Measurements from ENCODE around the gene TACR1.
"Not testable (repeated sequence)": the region's sequence is repeated elsewhere in the genome, so short reads cannot be mapped to it uniquely, and the experiment has no call there.

TACR1 gene

DNA sequence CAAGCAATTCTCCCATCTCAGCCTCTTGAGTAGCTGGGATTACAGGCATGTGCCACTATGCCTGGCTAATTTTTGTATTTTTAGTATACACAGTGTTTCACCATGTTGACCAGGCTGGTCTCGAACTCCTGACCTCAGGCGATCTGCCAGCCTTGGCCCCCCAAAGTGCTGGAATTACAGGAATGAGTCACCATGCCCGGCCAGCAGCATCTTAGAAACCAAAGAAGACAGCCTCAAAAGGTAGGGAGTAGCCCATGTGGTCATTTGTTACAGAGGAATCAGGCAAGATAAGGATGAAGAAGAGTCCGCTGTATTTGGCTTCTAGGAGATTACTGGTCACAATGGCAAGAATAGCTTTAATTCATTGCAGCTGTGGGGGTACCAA, 53.1 kb downstream of the TACR1 start:
- not testable (repeated sequence) for DNase-seq (ENCODE audit: low spot score)

DNA sequence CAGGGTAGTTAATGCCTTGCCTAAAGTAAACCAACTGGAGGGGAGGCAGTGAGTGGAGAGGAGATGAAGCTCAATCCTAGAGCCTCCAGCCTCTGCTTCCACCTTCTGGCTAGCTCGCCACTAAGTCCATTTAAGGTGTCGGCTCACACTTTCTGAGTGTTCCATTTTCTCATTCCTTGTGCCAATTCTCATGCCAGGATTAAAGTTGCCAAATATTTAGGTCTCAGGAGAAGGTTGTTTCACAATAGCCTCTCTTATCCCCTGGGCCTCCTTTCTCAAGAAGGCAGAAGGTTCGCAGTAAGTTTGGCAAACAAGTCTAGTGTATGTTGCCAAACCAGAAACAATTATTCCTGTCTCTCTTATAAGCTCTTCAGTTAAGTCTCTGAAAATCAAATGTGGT, 57.2 kb downstream of the TACR1 start:
- peak; percentile 24 for DNase-seq (ENCODE audit: low spot score)

DNA sequence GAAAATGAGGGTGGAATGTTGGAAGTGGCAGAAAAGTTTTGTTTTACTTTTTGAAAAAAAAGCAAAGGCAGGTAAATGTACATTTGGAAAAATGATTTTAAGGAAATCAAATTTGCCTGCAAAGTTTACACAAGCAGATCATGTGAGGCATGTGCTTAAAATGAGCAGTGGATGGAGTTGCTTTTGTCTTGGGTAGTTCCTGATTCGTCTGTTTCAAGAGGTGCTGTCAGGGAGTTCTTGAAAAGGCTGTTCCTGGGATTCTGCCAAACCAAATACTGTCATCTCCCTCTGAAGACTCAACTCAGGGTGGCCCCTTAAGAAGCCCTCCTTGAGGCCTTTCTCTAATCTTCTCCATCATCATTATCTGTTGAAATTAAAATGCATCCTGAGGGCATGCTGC, 59.0 kb downstream of the TACR1 start:
- no peak for DNase-seq (ENCODE audit: low spot score)

DNA sequence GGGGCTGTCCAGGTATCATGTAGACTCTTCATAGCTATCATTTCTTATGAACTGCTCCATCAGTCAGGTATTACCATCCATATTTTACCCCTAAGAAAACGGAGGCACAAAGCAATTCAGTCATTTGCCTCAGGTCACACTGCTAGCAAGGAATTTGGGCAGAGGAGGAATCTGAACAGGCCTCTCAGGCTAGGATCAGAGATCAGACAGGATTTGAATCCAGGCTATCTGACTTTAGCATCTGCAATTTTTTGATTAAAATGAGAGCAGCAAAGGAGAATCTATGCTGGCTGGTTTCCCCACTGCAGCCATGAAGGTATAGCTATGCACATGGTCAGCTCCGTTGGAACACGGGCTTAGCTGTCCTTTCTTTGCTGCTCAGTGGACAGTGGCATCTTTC, 60.1 kb downstream of the TACR1 start:
- DNase-seq (ENCODE audit: low spot score): no peak

DNA sequence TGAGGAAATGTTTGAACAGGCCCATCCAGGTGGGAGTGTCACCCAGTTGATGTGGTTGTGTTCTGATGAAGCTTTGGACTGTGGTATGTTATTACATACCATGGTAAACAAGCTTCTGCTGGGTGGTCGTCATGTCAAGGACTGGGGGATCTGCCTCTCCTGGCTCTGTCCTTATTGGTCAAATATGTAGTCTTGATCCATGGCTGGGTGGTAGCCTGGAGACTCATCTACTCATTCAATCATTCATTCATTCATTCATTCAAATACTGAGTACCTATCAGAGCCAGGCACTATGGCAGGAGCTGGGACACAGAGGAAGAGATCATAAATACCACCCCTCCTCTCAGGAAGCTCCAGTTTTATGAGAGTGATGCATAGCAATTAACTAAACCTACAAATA, 60.8 kb downstream of the TACR1 start:
- DNase-seq (ENCODE audit: low spot score): no peak

DNA sequence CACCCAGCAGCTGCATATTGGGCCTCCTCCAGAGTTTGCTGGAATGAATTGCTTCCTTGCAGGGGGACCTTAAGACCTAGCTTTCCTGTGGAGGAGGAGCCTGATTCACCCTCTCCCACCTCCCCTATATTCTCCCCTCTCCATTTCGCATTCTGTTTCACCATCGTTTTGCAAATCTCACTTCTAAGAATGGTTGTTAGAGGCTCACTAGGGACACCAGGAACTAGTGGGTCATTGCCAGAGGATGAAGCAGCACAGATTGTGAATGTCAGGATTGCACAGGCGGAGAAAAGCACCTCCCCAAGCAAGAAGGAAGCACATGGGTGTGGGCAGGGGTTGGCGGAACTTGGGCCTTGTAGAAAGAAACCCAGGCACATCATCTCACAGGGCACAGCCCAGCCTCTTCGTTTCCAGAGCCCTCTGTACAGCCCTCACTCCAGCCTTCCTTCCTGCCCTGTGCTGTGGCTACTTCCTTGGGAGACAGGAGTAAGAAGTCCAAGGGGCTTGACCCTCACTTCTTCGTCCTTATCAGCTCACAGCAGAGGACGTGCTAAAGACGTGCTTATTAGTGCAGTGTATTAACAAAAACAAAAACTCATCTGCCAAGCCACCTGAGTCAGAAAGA, 63.4 kb downstream of the TACR1 start:
- DNase-seq (ENCODE audit: low spot score): no peak

DNA sequence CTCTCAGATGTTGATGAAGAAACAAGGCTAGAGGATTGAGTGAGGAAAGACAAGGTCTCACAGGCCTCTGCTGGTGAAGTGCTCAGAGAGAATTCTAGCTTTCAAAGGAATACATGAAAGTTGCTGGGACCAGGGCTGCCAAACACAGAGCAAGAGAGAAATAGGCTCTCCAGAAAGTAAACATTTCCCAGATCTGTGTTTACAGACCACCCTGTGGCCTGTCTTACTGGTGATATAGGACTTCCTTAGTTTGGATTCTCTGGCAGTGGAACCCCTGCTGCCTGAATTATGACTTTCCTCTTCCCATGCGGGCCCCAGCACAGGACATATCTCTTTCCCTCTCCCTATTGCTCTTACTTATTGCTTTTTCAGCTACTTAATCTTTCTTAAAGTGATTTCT, 64.5 kb downstream of the TACR1 start:
- no peak for DNase-seq (ENCODE audit: low spot score)

DNA sequence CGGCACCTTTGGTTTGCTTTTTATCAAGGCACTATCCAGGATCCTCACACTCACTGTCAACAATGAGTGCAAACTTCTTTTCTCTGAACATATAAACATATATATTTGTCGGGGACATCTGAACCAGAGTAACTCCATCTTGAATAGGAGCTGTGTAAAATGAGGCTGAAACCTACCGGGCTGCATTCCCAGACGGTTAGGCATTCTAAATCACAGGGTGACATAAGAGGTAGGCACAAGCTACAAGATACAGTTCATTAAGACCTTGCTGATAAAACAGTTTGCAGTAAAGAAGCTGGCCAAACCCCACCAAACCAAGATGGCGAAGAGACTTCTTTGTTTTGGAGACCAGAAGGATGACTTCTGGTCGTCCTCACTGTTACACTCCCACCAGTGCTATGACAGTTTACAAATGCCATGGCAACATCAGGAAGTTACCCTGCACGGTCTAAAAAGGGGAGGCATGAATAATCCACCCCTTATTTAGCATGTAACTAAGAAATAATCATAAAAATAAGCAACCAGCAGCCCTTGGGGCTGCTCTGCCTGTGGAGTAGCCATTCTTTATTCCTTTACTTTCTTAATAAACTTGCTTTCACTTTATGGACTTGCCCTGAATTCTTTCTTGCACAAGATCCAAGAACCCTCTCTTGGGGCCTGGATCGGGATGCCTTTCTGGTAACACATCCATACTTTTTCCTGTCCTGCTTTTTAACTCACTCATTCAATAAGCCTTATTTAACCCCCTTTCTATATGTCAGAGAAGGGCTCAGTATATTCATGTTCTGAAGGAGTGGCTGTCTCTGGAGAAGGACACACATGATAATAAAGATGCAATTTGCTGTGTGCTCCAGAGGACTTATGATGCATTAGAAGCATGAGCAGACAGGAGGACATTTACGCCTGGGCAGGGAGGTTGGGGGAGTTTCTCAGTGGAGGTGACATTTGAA, 65.4 kb downstream of the TACR1 start:
- no peak for DNase-seq (ENCODE audit: low spot score)

DNA sequence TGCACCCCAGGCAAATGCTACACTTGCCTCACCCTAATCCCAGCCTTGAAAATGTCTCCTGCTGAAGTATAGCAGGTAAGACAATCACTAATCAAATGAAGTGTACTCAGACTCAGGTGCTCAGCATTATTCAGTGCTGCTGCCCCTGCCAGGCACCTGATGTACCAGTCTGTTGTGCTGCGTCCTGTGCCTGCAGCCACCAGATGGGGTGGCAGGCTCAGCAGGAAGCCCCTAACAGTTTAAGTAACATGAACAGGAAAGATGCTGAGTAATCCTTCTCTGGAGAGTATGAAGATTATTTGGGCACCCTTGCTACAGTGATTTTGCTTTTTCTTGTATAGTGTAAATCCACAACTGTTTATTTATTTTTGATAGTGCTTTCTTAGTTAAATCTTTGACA, 69.1 kb downstream of the TACR1 start:
- no peak for DNase-seq (ENCODE audit: low spot score)

DNA sequence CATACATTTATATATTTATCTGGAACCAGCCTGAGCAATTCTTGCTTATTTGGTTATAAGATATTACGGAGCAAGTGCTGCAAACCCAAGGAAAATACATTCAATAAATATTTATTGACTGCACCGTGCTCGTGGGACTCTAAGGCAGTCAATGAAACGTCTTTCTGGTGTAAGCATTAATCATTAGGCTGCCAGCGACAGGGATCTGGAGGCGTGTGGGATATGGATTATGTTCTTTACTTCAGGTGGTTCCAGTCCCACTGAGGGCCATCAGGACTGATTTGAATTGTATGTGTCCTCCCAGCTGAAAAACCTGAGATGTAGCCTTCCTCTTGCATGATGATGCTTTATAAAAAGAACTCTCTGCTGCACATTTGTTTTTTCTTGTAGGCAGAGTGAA, 75.4 kb downstream of the TACR1 start:
- DNase-seq (ENCODE audit: low spot score): no peak

DNA sequence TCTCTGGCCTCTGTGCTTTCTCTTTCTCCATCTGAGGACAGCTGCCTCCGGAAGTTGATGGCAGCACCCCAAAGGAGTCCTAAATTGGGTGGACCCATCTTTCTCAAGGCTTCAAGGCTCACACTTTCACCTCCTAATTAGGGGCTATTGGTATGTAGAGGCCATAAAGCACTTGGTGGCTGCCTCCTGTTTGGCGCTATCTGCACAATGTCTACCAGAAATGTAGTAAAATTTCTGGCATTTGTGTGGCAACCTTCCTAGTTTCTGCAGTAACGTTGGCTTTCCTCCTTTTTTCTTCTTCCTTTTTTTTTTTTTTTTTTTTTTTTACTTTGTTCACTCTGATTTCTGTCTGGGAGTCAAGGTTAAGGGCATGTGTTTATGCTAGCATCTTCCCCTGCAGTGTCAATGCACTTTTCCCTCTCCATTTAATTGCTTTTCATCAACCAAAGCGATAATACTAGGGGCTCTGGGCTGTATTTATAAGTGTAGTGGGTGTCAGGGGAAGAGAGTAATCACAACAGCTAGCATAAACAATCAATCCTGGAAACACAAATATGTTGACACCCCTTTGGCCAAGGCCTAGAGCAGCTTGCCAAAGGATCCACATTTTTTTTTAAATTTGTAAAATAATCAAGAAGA, 86.0 kb downstream of the TACR1 start:
- no peak for DNase-seq (ENCODE audit: low spot score)

DNA sequence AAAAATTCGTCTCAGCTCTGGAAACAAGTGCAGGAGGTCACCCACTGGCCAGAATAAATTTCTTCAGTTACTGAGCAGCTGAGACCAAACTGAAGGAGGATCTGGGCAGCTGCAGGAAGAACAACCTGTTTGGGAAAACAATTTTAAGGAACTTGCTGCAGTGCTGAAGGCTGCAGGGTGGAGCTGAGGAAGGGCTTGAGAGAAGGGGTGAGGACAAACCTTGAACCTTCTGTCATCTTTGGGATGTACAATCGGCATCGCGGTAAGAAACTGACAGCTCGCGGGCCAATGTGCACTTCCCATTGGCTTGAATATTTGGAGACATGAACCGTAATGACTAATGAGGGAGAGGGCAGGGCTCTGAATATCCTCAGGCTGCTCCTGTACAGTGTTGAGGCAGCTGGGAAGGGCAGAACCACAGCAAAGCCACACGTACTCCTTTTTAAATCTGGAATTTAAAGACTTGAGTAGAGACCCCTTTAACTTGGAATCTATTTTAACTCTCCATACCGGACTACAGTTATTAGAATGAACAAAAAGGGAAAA, 90.3 kb downstream of the TACR1 start:
- DNase-seq (ENCODE audit: low spot score): no peak

DNA sequence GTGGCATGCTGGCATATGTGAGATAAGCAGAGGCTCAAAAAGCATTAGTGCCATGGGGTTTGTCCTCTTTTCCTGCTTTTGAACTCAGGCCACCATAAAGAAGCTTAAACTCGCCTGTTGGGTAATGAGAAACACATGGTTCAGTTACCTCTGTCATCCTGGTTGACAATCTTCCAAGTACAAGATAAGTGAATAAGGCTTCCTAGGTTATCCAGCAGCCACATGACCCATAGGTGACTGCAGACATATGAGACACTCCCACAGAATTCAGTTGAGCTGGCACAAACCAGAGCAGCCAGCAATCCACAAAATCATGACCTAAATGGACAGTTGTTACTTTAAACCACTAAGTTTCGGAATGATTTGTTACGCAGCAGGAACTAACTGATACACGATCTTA, 97.3 kb downstream of the TACR1 start:
- no peak for DNase-seq (ENCODE audit: low spot score)

DNA sequence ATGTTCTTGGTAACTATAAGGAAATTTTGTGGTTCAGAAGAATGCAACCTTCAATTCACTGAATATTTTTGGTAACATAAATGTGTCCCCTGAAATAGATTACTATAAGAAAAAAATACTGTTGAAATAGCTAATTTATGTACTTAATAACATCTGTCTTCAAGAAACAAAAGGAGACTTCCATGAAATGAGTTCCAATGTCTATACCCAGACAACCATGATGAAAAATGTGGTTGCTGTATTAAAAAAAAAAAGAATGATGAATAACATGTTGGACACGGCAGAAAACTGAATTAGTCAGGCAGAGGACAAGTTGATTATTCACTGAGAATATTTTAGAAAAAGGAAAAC, 98.5 kb downstream of the TACR1 start:
- DNase-seq (ENCODE audit: low spot score): peak; percentile 56

DNA sequence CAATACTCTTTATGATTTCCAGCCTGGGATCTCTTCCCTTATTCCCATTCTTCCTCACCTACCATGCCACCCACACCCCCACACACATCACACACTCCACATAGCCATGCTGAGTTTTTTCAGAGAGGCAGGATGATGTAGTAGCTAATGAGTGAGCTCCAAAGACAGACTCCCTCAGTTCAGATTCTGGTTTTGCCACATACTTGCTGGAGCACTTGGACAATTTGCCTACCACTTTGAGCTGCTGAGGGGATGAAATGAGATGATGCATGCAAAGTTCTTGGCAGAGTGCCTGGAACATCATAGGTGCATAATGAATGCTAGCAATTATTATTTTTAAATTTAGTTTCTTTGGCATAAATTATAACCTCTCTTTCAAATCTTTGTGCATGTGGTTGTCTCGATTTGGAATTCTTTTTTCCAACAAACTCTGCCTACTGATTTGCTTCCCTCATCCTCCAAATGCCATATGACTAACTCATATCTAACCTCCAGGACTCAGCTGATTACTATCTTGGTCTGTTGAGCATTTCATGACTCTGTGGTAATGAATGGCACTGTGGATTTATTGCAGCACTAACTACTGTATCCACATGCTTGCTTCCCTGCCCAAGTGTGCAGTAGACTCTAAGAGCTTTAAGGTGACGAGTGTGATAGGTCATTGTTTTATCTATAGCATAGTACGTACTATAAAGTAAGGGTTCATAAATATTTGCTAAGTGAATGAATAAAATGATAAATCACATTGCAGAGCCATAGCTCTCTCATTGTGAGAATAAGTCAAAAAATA, 99.1 kb downstream of the TACR1 start:
- peak; percentile 74 for DNase-seq (ENCODE audit: low spot score)

DNA sequence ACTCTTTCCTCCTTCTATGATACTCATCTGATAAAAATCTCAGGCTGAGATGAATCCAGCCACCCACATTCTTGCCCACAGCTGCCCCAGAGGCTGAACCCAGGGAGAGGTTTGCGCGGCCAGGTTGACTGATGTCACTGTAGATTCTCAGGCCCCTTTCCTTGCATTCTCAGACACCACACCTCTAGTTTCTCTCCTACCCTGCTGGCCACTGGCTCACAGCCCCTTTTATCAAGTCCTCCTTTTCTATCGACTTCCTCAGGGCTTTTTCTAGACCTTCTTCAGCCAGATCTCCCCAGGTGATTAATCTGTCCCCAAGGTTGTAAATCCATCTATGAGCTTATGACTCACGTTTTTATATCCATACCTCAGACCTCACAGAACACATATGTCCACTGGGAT, 99.8 kb downstream of the TACR1 start:
- DNase-seq (ENCODE audit: low spot score): peak; percentile 8

DNA sequence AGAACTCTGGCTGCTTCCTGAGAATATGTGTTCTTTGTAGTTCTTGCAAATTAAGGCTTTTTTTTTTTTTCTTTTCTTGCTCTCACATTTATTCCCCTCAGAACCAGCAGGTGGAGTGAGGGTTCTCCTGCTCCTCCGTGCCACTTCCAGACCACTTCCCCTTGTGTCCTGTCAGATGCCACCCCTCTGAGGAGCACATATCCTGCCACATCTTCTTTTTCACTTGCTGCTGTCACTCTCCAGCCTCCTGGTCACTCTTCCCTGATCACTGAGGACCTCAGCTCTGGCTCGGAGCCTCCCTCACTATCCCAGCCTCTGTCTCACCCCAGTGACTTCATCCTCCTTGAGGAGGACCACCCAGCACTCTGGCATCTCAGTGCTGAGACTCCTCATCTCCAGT, 100.5 kb downstream of the TACR1 start:
- DNase-seq (ENCODE audit: low spot score): peak; percentile 47

DNA sequence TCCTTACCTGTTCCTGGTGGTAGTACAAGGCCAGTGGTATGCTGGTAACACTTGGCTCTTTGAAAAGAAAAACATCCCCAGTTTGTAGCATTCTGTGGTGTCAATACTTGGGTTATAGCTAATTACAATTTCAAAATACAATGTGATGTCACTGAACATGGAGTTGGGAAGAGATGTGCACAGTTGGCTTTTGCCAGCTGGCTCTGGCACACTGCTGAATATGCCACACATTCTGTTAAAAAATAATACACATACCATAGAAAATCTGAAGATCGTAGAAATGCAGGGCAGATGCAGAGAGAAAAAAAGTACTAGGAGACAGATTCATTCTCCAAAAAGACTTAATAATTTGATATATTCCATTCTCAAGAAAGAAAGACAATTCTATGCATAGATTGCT, 101.5 kb downstream of the TACR1 start:
- DNase-seq (ENCODE audit: low spot score): no peak

DNA sequence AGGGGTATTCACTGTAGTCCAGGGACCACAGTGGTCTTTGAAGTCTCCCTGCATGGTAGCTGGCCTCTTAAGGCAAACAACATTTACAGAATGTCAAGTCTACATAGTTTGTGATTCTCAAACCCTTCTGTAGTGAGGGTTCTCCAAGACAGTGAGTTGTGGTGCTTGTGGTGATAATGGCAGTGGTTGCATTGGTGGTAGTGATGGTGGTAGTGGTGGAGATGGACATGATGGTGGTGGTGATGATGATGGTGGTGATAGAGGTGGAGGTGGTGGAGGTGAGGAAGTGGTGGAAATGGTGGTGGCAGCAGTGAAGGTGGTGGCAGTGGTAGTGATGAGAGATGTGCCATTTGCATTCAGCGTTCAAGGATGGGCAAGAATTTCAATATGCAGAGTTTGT, 104.9 kb downstream of the TACR1 start:
- DNase-seq (ENCODE audit: low spot score): no peak

DNA sequence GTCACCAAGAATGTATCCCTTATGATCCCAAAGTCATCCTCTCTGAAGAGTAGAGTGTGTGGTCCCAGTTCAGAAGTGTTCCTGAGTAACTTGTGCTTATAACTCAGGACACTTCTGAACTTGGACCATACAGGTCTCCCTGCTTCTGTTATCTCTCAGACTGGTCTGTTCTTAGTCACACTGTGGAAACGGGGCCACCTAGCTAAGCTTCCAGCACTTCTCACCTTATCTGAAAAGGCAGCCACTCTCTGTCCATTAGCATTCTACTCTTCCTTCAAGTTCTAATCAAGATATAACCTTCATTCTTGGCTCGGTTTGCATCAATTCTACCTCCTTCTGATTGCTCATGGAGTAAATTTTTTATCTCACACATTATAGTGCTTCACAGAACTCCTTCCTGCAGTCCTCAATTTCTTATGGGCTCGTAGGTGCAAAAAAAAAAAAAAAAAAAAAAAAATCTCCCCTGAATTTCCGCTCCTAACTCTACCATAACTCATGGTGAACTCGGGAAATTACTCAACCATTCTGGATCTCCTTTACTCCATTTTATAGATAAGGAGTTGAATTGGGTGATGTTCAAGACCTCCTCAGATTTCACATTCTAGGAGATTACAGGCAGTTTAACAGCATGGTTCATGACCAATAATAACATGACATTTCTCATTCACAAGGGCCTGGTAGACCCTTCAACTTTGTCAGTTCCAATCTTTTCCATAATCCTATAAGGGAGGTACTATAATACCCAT, 108.4 kb downstream of the TACR1 start:
- no peak for DNase-seq (ENCODE audit: low spot score)

DNA sequence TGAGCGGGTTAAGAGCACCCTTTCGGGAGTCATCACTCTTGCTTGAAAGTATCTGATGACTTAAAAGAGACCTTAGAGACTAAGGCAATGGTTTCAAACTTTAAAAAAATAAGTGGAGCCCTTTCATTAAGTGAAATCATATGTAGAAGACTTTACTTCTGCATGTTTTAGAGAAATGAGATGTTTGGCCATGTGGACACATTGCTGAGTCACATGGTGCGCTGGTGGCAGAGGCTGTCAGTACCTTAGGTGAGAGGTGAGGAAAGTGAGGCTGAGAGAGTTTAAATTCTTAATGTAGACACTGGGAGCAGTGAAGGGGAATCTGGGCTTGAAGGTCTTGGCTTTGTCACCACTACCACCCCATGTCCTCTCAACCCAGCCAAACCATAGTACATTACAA, 109.8 kb downstream of the TACR1 start:
- no peak for DNase-seq (ENCODE audit: low spot score)
